ENCODE results near the gene TMEM132D. TPM values are rescaled to one million over a fixed set of nuclear protein-coding genes. Genes with fewer than 3 reads are reported as not detected.

The TMEM132D gene
- total RNA-seq, 2 donors from 2014 or later = not detected

DNA sequence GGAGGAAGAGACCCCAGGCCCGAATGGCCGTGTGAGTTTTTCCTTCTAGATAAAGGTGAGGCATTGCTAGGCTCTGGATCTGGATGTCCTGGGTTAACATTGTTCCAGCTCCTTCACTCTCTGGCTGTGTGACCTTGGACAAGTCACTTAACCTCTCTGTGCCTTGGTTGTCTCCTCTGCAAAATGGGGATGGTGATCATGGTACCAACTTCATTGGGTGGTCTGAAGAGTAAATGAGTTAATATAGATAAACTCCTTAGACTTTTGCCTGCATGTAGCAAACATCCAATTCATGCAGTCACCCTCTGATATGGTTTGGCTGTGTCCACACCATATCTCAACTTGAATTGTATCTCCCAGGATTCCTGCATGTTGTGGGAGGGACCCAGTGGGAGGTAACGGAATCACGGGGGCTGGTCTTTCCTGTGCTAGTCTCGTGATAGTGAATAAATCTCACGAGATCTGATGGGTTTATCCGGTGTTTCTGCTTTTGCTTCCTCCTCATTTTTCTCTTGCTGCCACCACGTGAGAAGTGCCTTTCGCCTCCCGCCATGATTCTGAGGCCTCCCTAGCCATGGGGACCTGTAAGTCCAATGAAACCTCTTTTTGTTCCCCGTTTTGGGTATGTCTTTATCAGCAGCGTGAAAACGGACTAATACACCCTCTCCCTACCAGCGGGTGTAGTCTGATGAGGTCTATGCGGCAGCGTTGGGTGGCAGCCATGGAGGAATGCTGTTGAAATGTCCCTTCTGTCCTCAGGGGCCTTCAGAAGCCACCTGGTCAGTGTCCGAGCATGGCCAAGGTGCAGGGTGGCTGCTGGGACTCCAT is 794.4 kb downstream of the TMEM132D start:
- no peaks in the 10 kb centered on the region for H3K27me3 ChIP-seq

GRCh38 chr12:129106772-129107171 is 797.1 kb downstream of the TMEM132D start:
- TF ChIP-seq, protein P1, sequence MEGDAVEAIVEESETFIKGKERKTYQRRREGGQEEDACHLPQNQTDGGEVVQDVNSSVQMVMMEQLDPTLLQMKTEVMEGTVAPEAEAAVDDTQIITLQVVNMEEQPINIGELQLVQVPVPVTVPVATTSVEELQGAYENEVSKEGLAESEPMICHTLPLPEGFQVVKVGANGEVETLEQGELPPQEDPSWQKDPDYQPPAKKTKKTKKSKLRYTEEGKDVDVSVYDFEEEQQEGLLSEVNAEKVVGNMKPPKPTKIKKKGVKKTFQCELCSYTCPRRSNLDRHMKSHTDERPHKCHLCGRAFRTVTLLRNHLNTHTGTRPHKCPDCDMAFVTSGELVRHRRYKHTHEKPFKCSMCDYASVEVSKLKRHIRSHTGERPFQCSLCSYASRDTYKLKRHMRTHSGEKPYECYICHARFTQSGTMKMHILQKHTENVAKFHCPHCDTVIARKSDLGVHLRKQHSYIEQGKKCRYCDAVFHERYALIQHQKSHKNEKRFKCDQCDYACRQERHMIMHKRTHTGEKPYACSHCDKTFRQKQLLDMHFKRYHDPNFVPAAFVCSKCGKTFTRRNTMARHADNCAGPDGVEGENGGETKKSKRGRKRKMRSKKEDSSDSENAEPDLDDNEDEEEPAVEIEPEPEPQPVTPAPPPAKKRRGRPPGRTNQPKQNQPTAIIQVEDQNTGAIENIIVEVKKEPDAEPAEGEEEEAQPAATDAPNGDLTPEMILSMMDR (IDR thresholded peaks at IDR 0.05) = no peak
- Histone ChIP-seq H3K9me3 (peaks cover 0 to 12% of the 10 kb centered on the region in 2 donors), H3K36me3 (no peaks in the 10 kb centered on the region), H3K4me1 (no peaks in the 10 kb centered on the region), H3K27me3 (no peaks in the 10 kb centered on the region), H3K4me3 (no peak overlapping the region), H3K27ac (no peak overlapping the region)
- DNase-seq (ENCODE audit: low spot score) = no peak

More for the DNA sequence above, 794.4 kb downstream of the TMEM132D start:
- H3K4me3 ChIP-seq = no peak overlapping the region
- no peak for DNase-seq (ENCODE audit: low spot score)
- H3K9me3 ChIP-seq = peaks cover 0 to 12% of the 10 kb centered on the region in 2 donors
- no peaks in the 10 kb centered on the region for H3K4me1 ChIP-seq
- no peak overlapping the region for H3K27ac ChIP-seq
- TF ChIP-seq, protein P1 (IDR thresholded peaks at IDR 0.05) = no peak
- no peaks in the 10 kb centered on the region for H3K36me3 ChIP-seq

- H3K27me3 ChIP-seq = no peaks in the 10 kb centered on the region
- H3K27ac ChIP-seq = no peak overlapping the region
- TF ChIP-seq, protein P1 (IDR thresholded peaks at IDR 0.05) = no peak
- H3K36me3 ChIP-seq = no peaks in the 10 kb centered on the region
- no peak for DNase-seq (ENCODE audit: low spot score)
- H3K4me3 ChIP-seq = no peak overlapping the region
- no peaks in the 10 kb centered on the region for H3K4me1 ChIP-seq
- H3K9me3 ChIP-seq = peaks cover 0 to 4% of the 10 kb centered on the region in 2 donors
Observed at GRCh38 chr12:129103231-129103630, 800.6 kb downstream of the TMEM132D start.

DNA sequence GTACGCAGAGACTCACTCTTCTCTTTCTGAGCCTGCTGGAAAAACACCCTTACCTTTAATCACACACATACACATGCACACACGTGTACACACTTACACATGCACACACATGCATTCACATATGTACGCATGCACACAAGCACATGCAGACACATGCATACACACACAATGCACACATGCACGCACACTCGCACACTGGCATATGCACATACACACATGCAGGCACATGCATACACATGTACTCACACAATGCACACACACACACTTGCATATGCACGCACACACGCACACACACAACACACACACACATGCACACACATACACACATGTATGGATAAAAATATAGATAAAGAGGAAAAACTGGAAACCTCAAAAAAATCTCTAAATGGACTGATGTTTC is 801.6 kb downstream of the TMEM132D start:
- H3K9me3 ChIP-seq = peaks cover 0 to 4% of the 10 kb centered on the region in 2 donors
- DNase-seq (ENCODE audit: low spot score) = no peak
- TF ChIP-seq, protein P1 (IDR thresholded peaks at IDR 0.05) = no peak
- no peaks in the 10 kb centered on the region for H3K4me1 ChIP-seq
- H3K4me3 ChIP-seq = no peak overlapping the region
- no peak overlapping the region for H3K27ac ChIP-seq
- no peaks in the 10 kb centered on the region for H3K36me3 ChIP-seq
- H3K27me3 ChIP-seq = no peaks in the 10 kb centered on the region

GRCh38 chr12:129101816-129102215 is 802.0 kb downstream of the TMEM132D start:
- H3K4me1 ChIP-seq = no peaks in the 10 kb centered on the region
- no peak for DNase-seq (ENCODE audit: low spot score)
- TF ChIP-seq, protein P1 (IDR thresholded peaks at IDR 0.05) = no peak
- H3K36me3 ChIP-seq = no peaks in the 10 kb centered on the region
- H3K4me3 ChIP-seq = no peak overlapping the region
- H3K27ac ChIP-seq = no peak overlapping the region
- H3K27me3 ChIP-seq = no peaks in the 10 kb centered on the region
- H3K9me3 ChIP-seq = peaks cover 0 to 4% of the 10 kb centered on the region in 2 donors
